Activated T-cell treated with anti-CD3 and anti-CD28 coated beads for 1 hour (primary cell): ENCODE data around the gene BOD1L1.

Experiments
- DNase-seq: peaks from one replicate; pipeline ENCODE4 v3.0.0-alpha.2; 2020; ENCODE audit warnings: low read depth

BOD1L1 gene

GRCh38 chr4:13539047-13539618 is 88.4 kb downstream of the BOD1L1 start:
- no peak for DNase-seq

- no peak for DNase-seq
These were observed 89.0 kb downstream of the BOD1L1 start for GRCh38 chr4:13538427-13538973.

GRCh38 chr4:13537832-13538177 is 89.7 kb downstream of the BOD1L1 start:
- no peak for DNase-seq

- DNase-seq = no peak
These were observed 90.3 kb downstream of the BOD1L1 start for GRCh38 chr4:13537011-13537831.

- DNase-seq = no peak
These were observed 90.9 kb downstream of the BOD1L1 start for GRCh38 chr4:13536607-13537006.

GRCh38 chr4:13535708-13536361 is 91.7 kb downstream of the BOD1L1 start:
- DNase-seq = no peak

GRCh38 chr4:13535118-13535517 is 92.4 kb downstream of the BOD1L1 start:
- no peak for DNase-seq

- no peak for DNase-seq
These were observed 93.0 kb downstream of the BOD1L1 start for GRCh38 chr4:13534344-13535063.

GRCh38 chr4:13533670-13534343 is 93.7 kb downstream of the BOD1L1 start:
- no peak for DNase-seq

- no peak for DNase-seq
These were observed 95.9 kb downstream of the BOD1L1 start for GRCh38 chr4:13531625-13531998.

GRCh38 chr4:13530823-13531624 is 96.5 kb downstream of the BOD1L1 start:
- DNase-seq = no peak

GRCh38 chr4:13529128-13529919 is 98.2 kb downstream of the BOD1L1 start:
- no peak for DNase-seq

GRCh38 chr4:13528821-13529127 is 98.8 kb downstream of the BOD1L1 start:
- no peak for DNase-seq

GRCh38 chr4:13527981-13528820 is 99.3 kb downstream of the BOD1L1 start:
- DNase-seq = no peak

- DNase-seq = no peak
These were observed 100.1 kb downstream of the BOD1L1 start for GRCh38 chr4:13527192-13527980.

GRCh38 chr4:13526658-13527057 is 100.9 kb downstream of the BOD1L1 start:
- DNase-seq = no peak

GRCh38 chr4:13525606-13526281 is 101.8 kb downstream of the BOD1L1 start:
- no peak for DNase-seq
